K562 (cell line): ENCODE data around the gene TUBD1. TPM values are rescaled to one million over a fixed set of nuclear protein-coding genes. Genes with fewer than 3 reads are reported as not detected.

Source experiments
- BCLAF1 ChIP-seq, 2 experiments: fragments of 450-650 bp in 1 of 2; IDR thresholded peaks; 2 replicates each; pipeline ENCODE4 v1.6.1; 2011 to 2017; ENCODE audit warnings: low read depth in 2 of 2, antibody characterized with exemption in 1 of 2, borderline replicate concordance in 1 of 2, low read length in 1 of 2, mild to moderate bottlenecking in 1 of 2, mixed read lengths in 1 of 2; ENCODE audit not compliant: control insufficient read depth in 1 of 2
- CHD2 ChIP-seq: IDR thresholded peaks from 2 replicates; pipeline ENCODE4 v1.6.1; 2011; ENCODE audit warnings: low read depth, low read length
- CLOCK ChIP-seq: fragments of 250-450 bp; sonication (Bioruptor Pico); IDR thresholded peaks from 2 replicates; pipeline ENCODE4 v1.4.0; 2020; ENCODE audit warnings: mild to moderate bottlenecking, moderate library complexity, borderline replicate concordance
- DACH1 ChIP-seq: fragments of 450-650 bp; IDR thresholded peaks from 2 replicates; pipeline ENCODE4 v1.6.1; 2018; ENCODE audit not compliant: partially characterized antibody
- MCM5 ChIP-seq: fragments of 450-650 bp; IDR thresholded peaks from 2 replicates; pipeline ENCODE4 v1.6.1; 2016; ENCODE audit warnings: low read depth
- MTA2 ChIP-seq: fragments of 450-650 bp; IDR thresholded peaks from 2 replicates; pipeline ENCODE4 v1.6.1; 2016; ENCODE audit warnings: low read depth
- RBFOX2 ChIP-seq: fragments of 200-400 bp; formaldehyde crosslinking; IDR thresholded peaks from 2 replicates; pipeline ENCODE4 v1.6.1; 2017; ENCODE audit warnings: low read depth, mild to moderate bottlenecking, low read length, moderate library complexity
- RBM14 ChIP-seq: fragments of 200-400 bp; formaldehyde crosslinking; IDR thresholded peaks from 2 replicates; pipeline ENCODE4 v1.6.1; 2018; ENCODE audit warnings: low read depth, mild to moderate bottlenecking, low read length, moderate library complexity, borderline replicate concordance; ENCODE audit not compliant: insufficient read depth
- SIX5 ChIP-seq, 2 experiments: IDR thresholded peaks; 2 replicates each; pipeline ENCODE4 v1.6.1; 2011; ENCODE audit warnings: low read length in 2 of 2, borderline replicate concordance in 1 of 2, low read depth in 1 of 2, mild to moderate bottlenecking in 1 of 2, moderate library complexity in 1 of 2; ENCODE audit not compliant: insufficient read depth in 1 of 2
- ZBTB33 ChIP-seq: sonication (generic); formaldehyde crosslinking; IDR thresholded peaks from 2 replicates; pipeline ENCODE4 v1.8.1; 2023; ENCODE audit warnings: mild to moderate bottlenecking, missing genetic modification reagents
- ZNF592 ChIP-seq: fragments of 450-650 bp; IDR thresholded peaks from 2 replicates; pipeline ENCODE4 v1.6.1; 2017; ENCODE audit warnings: antibody characterized with exemption, mild to moderate bottlenecking
- ZNF76 ChIP-seq: fragments of 250-450 bp; sonication (Bioruptor Pico); IDR thresholded peaks from 2 replicates; pipeline ENCODE4 v1.4.0; 2020; ENCODE audit warnings: mild to moderate bottlenecking, moderate library complexity, borderline replicate concordance
- polyA plus RNA-seq, 8 experiments: library from polyadenylated mRNA; depleted of rRNA in 4 of 8; stranded (reverse) in 5 of 8; unstranded in 3 of 8; fragments of >200 nt; fragmentation: Nextera tagmentation in 2 of 8; fragmentation: Illumina TruSeq in 1 of 8; extraction: Ambion mirVana in 2 of 8; extraction: Trizol in 1 of 8; gene quantifications; 2 replicates each; pipeline versions ENCODE4 v1.2.1 to v1.2.3, GENCODE V29; 2011 to 2014; ENCODE audit warnings: inconsistent platforms in 1 of 8, missing spikeins in 1 of 8
- total RNA-seq, 7 experiments: library from RNA; depleted of rRNA in 6 of 7; stranded (reverse); fragments of >200 nt in 6 of 7; fragmentation: Illumina TruSeq in 2 of 7; extraction: Trizol in 2 of 7; gene quantifications; 2 replicates each; pipeline versions ENCODE4 v1.2.1 to v1.2.3, GENCODE V29; 2011 to 2021; ENCODE audit warnings: low replicate concordance in 1 of 7

The TUBD1 gene
- total and polyA plus RNA-seq, 9 of the 15 experiments (the other 6 are each of a cell fraction or from before 2014, with no cell fraction given), result 10.8 to 35.3 (median 17.9) TPM

- TF ChIP-seq CLOCK (CRISPR knock-in tag) (no peak), CHD2 (no peak), ZNF76 (CRISPR knock-in tag) (0 out of 2 replicates have a peak, but pooled peaks have one; percentile 47), DACH1 (peak; percentile 90), ZBTB33 (no peak), ZNF592 (peak; percentile 95), SIX5 (IDR thresholded peaks at IDR 0.05; ENCODE audit: borderline replicate concordance in 1 of 2, insufficient read depth in 1 of 2, low read depth in 1 of 2, low read length in 2 of 2) (no peak), BCLAF1 (IDR thresholded peaks at IDR 0.05; ENCODE audit: borderline replicate concordance in 1 of 2, control insufficient read depth in 1 of 2, low read depth in 2 of 2, low read length in 1 of 2) (peak in 1 of 2 experiments; percentile 99; a peak in 3 of 4 replicates), RBFOX2 (no peak), MTA2 (no peak), RBM14 (no peak), MCM5 (no peak)
These were observed 55.3 kb downstream of the TUBD1 start (continued) for GRCh38 chr17:59837308-59838051.
